Smooth muscle cell of trachea (primary cell): ENCODE data around the gene ARL6IP5. TPM values are rescaled to one million over a fixed set of nuclear protein-coding genes. Genes with fewer than 3 reads are reported as not detected.

ENCODE experiments used
- total RNA-seq: library from RNA; depleted of rRNA; stranded (reverse); fragments of >200 nt; gene quantifications from 2 replicates; pipeline ENCODE4 v1.2.1, GENCODE V29; 2014

Gene ARL6IP5, protein sequence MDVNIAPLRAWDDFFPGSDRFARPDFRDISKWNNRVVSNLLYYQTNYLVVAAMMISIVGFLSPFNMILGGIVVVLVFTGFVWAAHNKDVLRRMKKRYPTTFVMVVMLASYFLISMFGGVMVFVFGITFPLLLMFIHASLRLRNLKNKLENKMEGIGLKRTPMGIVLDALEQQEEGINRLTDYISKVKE
- total RNA-seq, result 163 and 218 TPM in 2 replicates

DNA sequence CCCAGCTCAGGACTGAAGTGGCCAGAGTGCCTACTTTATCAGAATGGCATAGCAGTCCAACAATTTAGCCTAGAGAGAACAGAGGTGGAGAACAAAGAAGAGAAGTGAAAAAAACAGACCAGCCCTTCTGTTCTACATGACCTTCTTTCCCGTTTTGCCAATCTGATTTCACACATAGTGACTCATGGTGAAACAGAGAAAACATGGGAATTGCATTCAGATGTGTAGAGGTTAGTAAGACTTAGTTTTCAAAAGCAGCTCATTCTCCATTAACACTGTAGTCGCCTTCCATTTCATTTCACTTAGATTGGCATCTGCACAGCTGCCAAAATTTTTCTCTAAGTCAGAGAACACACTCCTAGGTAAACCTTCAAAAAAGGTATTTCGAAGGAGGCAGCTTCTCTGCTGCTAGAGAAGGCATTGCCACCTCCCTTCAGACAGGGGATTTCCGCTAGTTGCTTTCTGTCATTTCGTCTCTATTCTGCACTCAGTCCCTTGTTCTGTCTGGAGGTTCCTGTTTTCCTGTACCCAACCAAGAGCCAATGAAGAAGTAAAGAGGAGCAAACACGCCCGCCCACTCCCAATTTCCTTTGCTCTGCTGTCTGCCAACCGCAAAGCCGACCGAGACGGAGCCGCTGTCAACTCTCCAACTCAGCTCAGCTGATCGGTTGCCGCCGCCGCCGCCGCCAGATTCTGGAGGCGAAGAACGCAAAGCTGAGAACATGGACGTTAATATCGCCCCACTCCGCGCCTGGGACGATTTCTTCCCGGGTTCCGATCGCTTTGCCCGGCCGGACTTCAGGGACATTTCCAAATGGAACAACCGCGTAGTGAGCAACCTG lies at the start of gene ARL6IP5:
Gene ARL6IP5, plus strand, starts transcription at position 612 of the 842 bp plus-strand sequence. Its CDS starts 111 bp downstream, at position 723.

DNA sequence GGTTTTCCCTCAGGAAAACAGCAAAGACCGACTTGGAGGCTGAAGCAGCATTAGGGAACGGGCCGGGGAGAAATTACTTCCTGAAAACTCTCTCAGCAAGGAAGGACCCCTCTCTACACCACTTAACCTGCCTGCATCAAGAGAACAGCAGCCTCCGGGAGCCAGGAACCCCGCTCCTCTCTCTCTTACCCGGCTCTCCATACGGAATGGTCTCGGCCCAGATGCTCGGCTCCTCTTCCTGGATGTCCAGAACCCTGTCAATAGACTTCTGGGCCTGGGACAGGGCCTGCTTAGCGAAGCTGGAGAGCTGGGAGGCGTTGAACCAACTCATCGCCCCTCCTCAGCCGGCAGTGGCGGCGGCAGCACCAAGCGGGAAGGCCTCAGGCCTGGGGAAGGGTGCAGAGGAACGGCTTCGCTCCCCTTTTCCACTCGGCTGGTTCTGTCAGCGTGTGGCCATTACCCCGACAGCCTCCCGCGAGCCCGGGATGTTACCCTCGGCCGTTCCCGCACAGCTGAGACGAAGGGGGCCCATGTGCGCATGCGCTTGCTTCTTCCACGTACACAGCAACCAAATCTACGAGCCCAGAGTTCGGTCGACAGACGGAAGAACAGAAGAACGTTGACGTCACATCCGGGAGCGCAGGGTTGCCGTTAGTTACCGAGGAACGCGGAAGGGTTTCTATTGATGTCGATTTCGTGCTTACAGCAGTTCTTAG lies 32.8 kb upstream of the ARL6IP5 start, which contains the start of gene TMF1:
Gene TMF1, minus strand, starts transcription at position 578 of the 716 bp plus-strand sequence. Its CDS starts 247 bp downstream, at position 331.

DNA sequence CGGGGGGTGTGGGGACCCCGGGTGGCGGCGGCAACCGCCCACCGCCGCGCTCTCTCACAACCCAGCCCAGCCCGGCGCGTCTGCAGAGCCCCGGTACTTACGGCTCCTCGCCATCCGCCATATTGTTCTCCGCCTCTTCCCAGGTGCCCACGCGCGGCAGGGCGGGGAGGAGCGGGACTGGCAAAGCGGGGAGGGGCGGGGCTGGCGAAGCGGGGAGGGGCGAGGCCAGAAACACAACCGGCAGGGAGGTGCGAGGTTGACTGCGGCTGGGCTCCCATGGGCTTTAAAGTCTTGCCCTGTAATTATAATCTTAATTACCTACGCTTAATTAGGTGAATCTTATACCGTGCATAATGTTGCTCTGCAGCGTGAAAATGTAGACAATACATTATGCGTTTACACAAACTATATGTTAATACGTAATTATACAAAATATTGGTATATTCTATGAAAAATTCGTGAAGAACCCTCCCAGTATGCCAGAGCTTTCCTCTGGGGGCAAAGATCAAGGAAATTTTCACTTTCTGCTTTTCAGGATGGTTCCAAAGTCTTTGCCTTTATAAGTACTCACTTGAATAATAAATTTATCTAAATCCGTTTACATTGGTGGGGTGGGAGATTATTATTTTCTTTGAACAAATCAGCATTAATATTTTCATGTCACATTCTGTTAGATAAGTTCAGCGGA lies 4.4 kb upstream of the ARL6IP5 start, which contains the start of gene UBA3:
Gene UBA3, minus strand, starts transcription at position 133 of the 688 bp plus-strand sequence. Its CDS starts 12 bp downstream, at position 121.

DNA sequence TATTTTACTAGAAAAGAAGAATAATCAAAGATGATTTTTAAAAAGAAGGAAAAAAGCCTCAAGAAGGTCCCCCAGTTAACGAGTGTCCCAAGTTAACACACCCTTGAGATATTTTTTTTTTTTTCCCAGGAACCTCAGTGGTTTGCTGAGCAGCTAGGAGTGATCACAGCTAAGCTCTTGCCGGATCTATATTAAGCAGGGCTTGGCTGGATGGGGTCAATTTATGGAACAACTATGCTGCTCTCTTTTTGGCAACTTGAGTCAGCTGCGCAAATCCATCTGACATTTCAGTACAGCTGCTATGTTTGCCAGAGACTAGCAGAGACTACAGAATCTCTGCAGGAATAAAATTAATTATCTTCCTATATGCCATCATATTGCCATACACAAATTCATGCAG lies 37.7 kb downstream of the ARL6IP5 start, which contains the start of gene LMOD3:
Gene LMOD3, minus strand, starts transcription at position 193 of the 400 bp plus-strand sequence. CDS start 209 bp downstream, outside the sequence.

Other genes starting within 250 kb of the ARL6IP5 start
- gene TAFA4, start 152.4 kb upstream of the ARL6IP5 start, total RNA-seq, result not detected in 2 replicates
- 41.0 and 44.1 TPM in 2 replicates for gene EOGT, start 71.3 kb upstream of the ARL6IP5 start, total RNA-seq
- 50.2 and 51.9 TPM in 2 replicates for gene TMF1, start 32.6 kb upstream of the ARL6IP5 start, total RNA-seq
- gene UBA3, start 4.6 kb upstream of the ARL6IP5 start, total RNA-seq, result 74.9 and 107 TPM in 2 replicates
- under 0.01 and 0.15 TPM in 2 replicates for gene LMOD3, start 37.7 kb downstream of the ARL6IP5 start, total RNA-seq